Kidney epithelial cell (primary cell): Measurements from ENCODE around the gene WDR48. TPM values are rescaled to one million over a fixed set of nuclear protein-coding genes. Genes with fewer than 3 reads are reported as not detected.

Experiments
- DNase-seq: peaks from one replicate; pipeline ENCODE4 v3.0.0-alpha.2; 2010; ENCODE audit warnings: low read depth
- H3K27me3 ChIP-seq: 2 replicates; pipeline ENCODE4 v1.6.0; 2011; ENCODE audit warnings: low read length; ENCODE audit not compliant: control insufficient read depth, insufficient read depth
- H3K36me3 ChIP-seq: 2 replicates; pipeline ENCODE4 v1.5.1; 2011; ENCODE audit warnings: low read length; ENCODE audit not compliant: control insufficient read depth, insufficient read depth
- H3K4me3 ChIP-seq: 2 replicates; pipeline ENCODE4 v1.5.1; 2011; ENCODE audit warnings: low read depth, mild to moderate bottlenecking, control low read depth, low read length
- CTCF ChIP-seq: IDR thresholded peaks from 2 replicates; pipeline ENCODE4 v1.5.1; 2011; ENCODE audit warnings: mild to moderate bottlenecking, moderate library complexity, low read length, control low read depth, inconsistent platforms; ENCODE audit not compliant: insufficient read depth, poor library complexity, severe bottlenecking
- total RNA-seq: library from RNA; depleted of rRNA; stranded (reverse); fragments of >200 nt; gene quantifications from 2 replicates; pipeline ENCODE4 v1.2.3, GENCODE V29; 2015

The WDR48 gene
- total RNA-seq, 1 donor from 2014 or later: 33.2 TPM

GRCh38 chr3:39114456-39114855 lies 62.6 kb downstream of the WDR48 start:
- Histone ChIP-seq H3K27me3 (no peaks in the 10 kb centered on the region), H3K4me3 (no peak overlapping the region), H3K36me3 (no peaks in the 10 kb centered on the region)
- no peak for DNase-seq
- no peak for TF ChIP-seq CTCF

GRCh38 chr3:39115870-39116269 lies 64.1 kb downstream of the WDR48 start:
- no peak for DNase-seq
- Histone ChIP-seq H3K27me3 (no peaks in the 10 kb centered on the region), H3K4me3 (no peak overlapping the region), H3K36me3 (no peaks in the 10 kb centered on the region)
- no peak for TF ChIP-seq CTCF

- DNase-seq: no peak
- TF ChIP-seq CTCF: no peak
- Histone ChIP-seq H3K4me3 (no peak overlapping the region), H3K27me3 (no peaks in the 10 kb centered on the region), H3K36me3 (no peaks in the 10 kb centered on the region)
Observed at GRCh38 chr3:39118079-39118478, 66.3 kb downstream of the WDR48 start.

- TF ChIP-seq CTCF: no peak
- H3K36me3 ChIP-seq: no peaks in the 10 kb centered on the region
- H3K27me3 ChIP-seq: no peaks in the 10 kb centered on the region
- H3K4me3 ChIP-seq: no peak overlapping the region
- no peak for DNase-seq
Observed at GRCh38 chr3:39118931-39119660, 67.3 kb downstream of the WDR48 start.

GRCh38 chr3:39121621-39122020 lies 69.8 kb downstream of the WDR48 start:
- H3K4me3 ChIP-seq: no peak overlapping the region
- H3K27me3 ChIP-seq: no peaks in the 10 kb centered on the region
- DNase-seq: no peak
- no peak for TF ChIP-seq CTCF
- no peaks in the 10 kb centered on the region for H3K36me3 ChIP-seq

GRCh38 chr3:39122813-39123212 lies 71.0 kb downstream of the WDR48 start:
- Histone ChIP-seq H3K27me3 (no peaks in the 10 kb centered on the region), H3K36me3 (no peaks in the 10 kb centered on the region), H3K4me3 (no peak overlapping the region)
- no peak for DNase-seq
- TF ChIP-seq CTCF: no peak
